Trophoblast cell (in vitro differentiated cells and primary cell): ENCODE data around the gene HUS1B.
"Not testable (repeated sequence)": the region's sequence is repeated elsewhere in the genome, so short reads cannot be mapped to it uniquely, and the experiment has no call there.

Experiments used
- DNase-seq, 2 donors: peaks; one replicate each; pipeline ENCODE4 v3.0.0-alpha.2; 2016
- H2AFZ ChIP-seq: 2 replicates; pipeline ENCODE4 v1.6.1; 2013; ENCODE audit warnings: low read length, moderate library complexity, mild to moderate bottlenecking; ENCODE audit not compliant: insufficient read depth, poor library complexity
- H2AK5ac ChIP-seq: 2 replicates; pipeline ENCODE4 v1.6.1; 2013; ENCODE audit warnings: mild to moderate bottlenecking, low read length
- H2BK120ac ChIP-seq: 2 replicates; pipeline ENCODE4 v1.6.1; 2013; ENCODE audit warnings: low read length, mild to moderate bottlenecking, moderate library complexity; ENCODE audit not compliant: insufficient read depth, poor library complexity
- H2BK12ac ChIP-seq: 2 replicates; pipeline ENCODE4 v1.6.1; 2013; ENCODE audit warnings: mild to moderate bottlenecking, low read length, moderate library complexity
- H2BK5ac ChIP-seq: 2 replicates; pipeline ENCODE4 v1.6.1; 2013; ENCODE audit warnings: low read length, low read depth, moderate library complexity, mild to moderate bottlenecking; ENCODE audit not compliant: poor library complexity
- H3K14ac ChIP-seq: 2 replicates; pipeline ENCODE4 v1.6.1; 2013; ENCODE audit warnings: mild to moderate bottlenecking, low read length
- H3K18ac ChIP-seq: 2 replicates; pipeline ENCODE4 v1.6.1; 2013; ENCODE audit warnings: mild to moderate bottlenecking, low read length
- H3K23ac ChIP-seq: 2 replicates; pipeline ENCODE4 v1.6.1; 2013; ENCODE audit warnings: low read length
- H3K27ac ChIP-seq: 2 replicates; pipeline ENCODE4 v1.5.1; 2013; ENCODE audit warnings: low read depth, mild to moderate bottlenecking, inconsistent platforms, low read length, moderate library complexity
- H3K27me3 ChIP-seq: 2 replicates; pipeline ENCODE4 v1.6.1; 2013; ENCODE audit warnings: inconsistent platforms, mild to moderate bottlenecking, low read length, moderate library complexity; ENCODE audit not compliant: insufficient read depth
- H3K36me3 ChIP-seq, 2 experiments: 1 replicate in 1 of 2; 2 replicates in 1 of 2; pipeline ENCODE4 v1.6.1; 2013; ENCODE audit warnings: low read length in 2 of 2, mild to moderate bottlenecking in 2 of 2, moderate library complexity in 1 of 2; ENCODE audit not compliant: insufficient read depth in 2 of 2, control insufficient read depth in 1 of 2
- H3K4ac ChIP-seq: 2 replicates; pipeline ENCODE4 v1.6.1; 2013; ENCODE audit warnings: low read depth, mild to moderate bottlenecking, low read length, moderate library complexity
- H3K4me1 ChIP-seq, 2 experiments: 1 replicate in 1 of 2; 2 replicates in 1 of 2; pipeline ENCODE4 v1.6.1; 2013; ENCODE audit warnings: low read length in 2 of 2, mild to moderate bottlenecking in 2 of 2, moderate library complexity in 1 of 2; ENCODE audit not compliant: insufficient read depth in 2 of 2, control insufficient read depth in 1 of 2
- H3K4me2 ChIP-seq: 2 replicates; pipeline ENCODE4 v1.6.1; 2013; ENCODE audit warnings: inconsistent platforms, mild to moderate bottlenecking, low read length, moderate library complexity
- H3K4me3 ChIP-seq: 2 replicates; pipeline ENCODE4 v1.5.1; 2013; ENCODE audit warnings: mild to moderate bottlenecking, low read depth, low read length, inconsistent platforms
- H3K79me1 ChIP-seq: one replicate; pipeline ENCODE4 v1.6.1; 2013; ENCODE audit warnings: low read length
- H3K79me2 ChIP-seq: 2 replicates; pipeline ENCODE4 v1.6.1; 2013; ENCODE audit warnings: low read length, mild to moderate bottlenecking; ENCODE audit not compliant: control insufficient read depth, insufficient read depth, poor library complexity
- H3K9ac ChIP-seq: 2 replicates; pipeline ENCODE4 v1.6.1; 2013; ENCODE audit warnings: mild to moderate bottlenecking, low read length
- H3K9me3 ChIP-seq: 2 replicates; pipeline ENCODE4 v1.6.1; 2013; ENCODE audit warnings: low read depth, mild to moderate bottlenecking, control low read depth, inconsistent platforms, low read length; ENCODE audit not compliant: insufficient read depth
- H4K12ac ChIP-seq: 2 replicates; pipeline ENCODE4 v1.6.1; 2013; ENCODE audit warnings: low read depth, mild to moderate bottlenecking, low read length, moderate library complexity
- H4K8ac ChIP-seq: 2 replicates; pipeline ENCODE4 v1.6.1; 2013; ENCODE audit warnings: low read depth, mild to moderate bottlenecking, low read length, moderate library complexity
- H4K91ac ChIP-seq: one replicate; pipeline ENCODE4 v1.6.1; 2013; ENCODE audit warnings: low read depth, mild to moderate bottlenecking, low read length, moderate library complexity
- WGBS: extraction: QIAGEN DNeasy Blood & Tissue Kit; methylation state at CpG from one replicate; pipeline ENCODE4 v1.1.7; 2013; ENCODE audit warnings: missing lambda C conversion rate; ENCODE audit not compliant: insufficient read length, insufficient coverage; ENCODE audit errors: extremely low coverage; 5-methylcytosine and 5-hydroxymethylcytosine counted together

HUS1B gene

GRCh38 chr6:667253-667927 is 10.5 kb upstream of the HUS1B start:
- Histone ChIP-seq H3K4me3 (no peak overlapping the region), H4K12ac (no peak overlapping the region), H2BK12ac (no peak overlapping the region), H2BK5ac (no peak overlapping the region), H4K91ac (no peak overlapping the region), H3K9me3 (peaks cover 2% of the 10 kb centered on the region), H3K36me3 (peaks cover 0 to 4% of the 10 kb centered on the region in 2 experiments), H3K27ac (no peak overlapping the region), H3K4ac (no peak overlapping the region), H2BK120ac (no peak overlapping the region), H3K4me2 (no peak overlapping the region), H2AFZ (no peak overlapping the region), H3K27me3 (no peaks in the 10 kb centered on the region), H3K18ac (no peak overlapping the region), H3K79me2 (no peaks in the 10 kb centered on the region), H3K14ac (no peak overlapping the region), H3K4me1 (no peaks in the 10 kb centered on the region), H2AK5ac (no peak overlapping the region), H3K23ac (no peak overlapping the region), H3K79me1 (no peaks in the 10 kb centered on the region), H3K9ac (no peak overlapping the region), H4K8ac (no peak overlapping the region)
- WGBS: no CpG with 5 or more reads among the region's 7 CpGs
- no peak for DNase-seq

- Histone ChIP-seq H4K12ac (no peak overlapping the region), H3K18ac (no peak overlapping the region), H3K27ac (no peak overlapping the region), H3K27me3 (no peaks in the 10 kb centered on the region), H3K14ac (no peak overlapping the region), H3K36me3 (peaks cover 0 to 4% of the 10 kb centered on the region in 2 experiments), H3K23ac (no peak overlapping the region), H2AFZ (no peak overlapping the region), H3K79me2 (no peaks in the 10 kb centered on the region), H3K9me3 (peaks cover 2% of the 10 kb centered on the region), H4K91ac (no peak overlapping the region), H2BK120ac (no peak overlapping the region), H3K4me2 (no peak overlapping the region), H3K4ac (no peak overlapping the region), H2AK5ac (no peak overlapping the region), H3K79me1 (no peaks in the 10 kb centered on the region), H3K9ac (no peak overlapping the region), H2BK12ac (no peak overlapping the region), H3K4me1 (no peaks in the 10 kb centered on the region), H2BK5ac (no peak overlapping the region), H3K4me3 (no peak overlapping the region), H4K8ac (no peak overlapping the region)
- DNase-seq: no peak
- WGBS: no CpG with 5 or more reads among the region's 5 CpGs
Observed at GRCh38 chr6:665403-666267, 8.7 kb upstream of the HUS1B start.

DNA sequence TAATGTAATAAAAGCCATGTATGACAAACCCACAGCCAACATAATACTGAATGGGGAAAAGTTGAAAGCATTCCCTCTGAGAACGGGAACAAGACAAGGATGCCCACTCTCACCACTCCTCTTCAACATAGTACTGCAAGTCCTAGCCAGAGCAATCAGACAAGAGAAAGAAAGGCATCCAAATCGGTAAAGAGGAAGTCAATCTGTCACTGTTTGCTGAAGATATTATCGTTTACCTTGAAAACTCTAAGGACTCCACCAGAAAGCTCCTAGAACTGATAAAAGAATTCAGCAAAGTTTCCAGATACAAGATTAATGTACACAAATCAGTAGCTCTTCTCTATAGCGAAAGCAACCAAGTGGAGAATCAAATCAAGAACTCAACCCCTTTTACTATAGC is 6.9 kb upstream of the HUS1B start:
- H3K27me3 ChIP-seq, H3K4me2 ChIP-seq, H3K27ac ChIP-seq, H3K14ac ChIP-seq, H3K18ac ChIP-seq, H2BK12ac ChIP-seq, H3K79me2 ChIP-seq, H3K23ac ChIP-seq, H4K8ac ChIP-seq, H4K12ac ChIP-seq, H3K79me1 ChIP-seq, H3K4me3 ChIP-seq, DNase-seq, H3K4ac ChIP-seq, H2BK120ac ChIP-seq, H4K91ac ChIP-seq, H3K36me3 ChIP-seq, H2AK5ac ChIP-seq, H3K9ac ChIP-seq, H3K9me3 ChIP-seq, H2AFZ ChIP-seq, H2BK5ac ChIP-seq, H3K4me1 ChIP-seq: not testable (repeated sequence)
- no CpG with 5 or more reads among the region's 4 CpGs for WGBS

GRCh38 chr6:659716-660581 is 3.0 kb upstream of the HUS1B start:
- H3K4ac ChIP-seq: peak overlapping the region; percentile 53
- peaks cover 3% of the 10 kb centered on the region for H3K79me1 ChIP-seq
- H3K27me3 ChIP-seq: no peaks in the 10 kb centered on the region
- H2AK5ac ChIP-seq: peak overlapping the region; percentile 53
- no peaks in the 10 kb centered on the region for H3K79me2 ChIP-seq
- H3K9ac ChIP-seq: no peak overlapping the region
- H3K18ac ChIP-seq: peak overlapping the region; percentile 70
- peaks cover 10% of the 10 kb centered on the region in 2 experiments for H3K4me1 ChIP-seq
- peaks cover 1 to 8% of the 10 kb centered on the region in 2 experiments for H3K36me3 ChIP-seq
- no CpG with 5 or more reads among the region's 13 CpGs for WGBS
- H4K8ac ChIP-seq: peak overlapping the region; percentile 7
- H3K4me2 ChIP-seq: no peak overlapping the region
- no peak for DNase-seq
- no peak overlapping the region for H3K23ac ChIP-seq
- H4K12ac ChIP-seq: peak overlapping the region; percentile 73
- H2AFZ ChIP-seq: peak overlapping the region; percentile 70
- peak overlapping the region; percentile 53 for H3K14ac ChIP-seq
- H2BK5ac ChIP-seq: peak overlapping the region; percentile 39
- H3K9me3 ChIP-seq: no peaks in the 10 kb centered on the region
- no peak overlapping the region for H3K4me3 ChIP-seq
- H2BK12ac ChIP-seq: peak overlapping the region; percentile 54
- H3K27ac ChIP-seq: no peak overlapping the region
- peak overlapping the region; percentile 18 for H4K91ac ChIP-seq
- peak overlapping the region; percentile 10 for H2BK120ac ChIP-seq
